ENCODE results near the gene GATA1.

Gene GATA1

GRCh38 chrX:48824066-48824465 lies 37.7 kb downstream of the GATA1 start:
- TF ChIP-seq CTCF (IDR thresholded peaks at IDR 0.05; ENCODE audit: insufficient read depth, missing control alignments), result no peak
- no peak for FAIRE-seq

GRCh38 chrX:48826135-48826875 lies 39.9 kb downstream of the GATA1 start, which contains the start of gene ERAS:
ERAS (plus strand) TSS chrX:48826513; CDS start chrX:48829124, 2,611 bp downstream.
- FAIRE-seq (no peak), DNase-seq (ENCODE audit: insufficient read length, low spot score) (no peak)
- no peak for TF ChIP-seq CTCF (IDR thresholded peaks at IDR 0.05; ENCODE audit: insufficient read depth, missing control alignments)

More at GRCh38 chrX:48824066-48824465, 37.7 kb downstream of the GATA1 start:
- no peak for DNase-seq (ENCODE audit: insufficient read length, low spot score)

- FAIRE-seq, result no peak
- DNase-seq (ENCODE audit: insufficient read length, low spot score), result no peak
- no peak for TF ChIP-seq CTCF (IDR thresholded peaks at IDR 0.05; ENCODE audit: insufficient read depth, missing control alignments)
These were observed 40.7 kb downstream of the GATA1 start for GRCh38 chrX:48826876-48827653.

DNA sequence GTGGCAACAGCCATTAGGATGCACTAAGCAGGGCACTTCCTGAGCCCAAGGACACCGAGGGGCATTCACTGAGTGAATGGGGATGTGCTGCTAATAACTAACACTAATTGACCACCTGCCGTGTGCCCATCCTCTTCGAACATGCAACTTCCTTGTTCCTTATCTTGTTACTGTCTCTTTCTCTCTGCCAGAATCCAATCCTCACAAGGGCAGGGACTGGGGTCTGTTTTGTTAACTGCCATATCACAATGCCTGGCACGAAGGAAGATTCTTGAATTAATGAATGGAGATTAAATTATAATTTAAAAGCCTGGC lies 41.2 kb downstream of the GATA1 start:
- no peak for FAIRE-seq
- no peak for TF ChIP-seq CTCF (IDR thresholded peaks at IDR 0.05; ENCODE audit: insufficient read depth, missing control alignments)

GRCh38 chrX:48829016-48829735 lies 42.8 kb downstream of the GATA1 start:
- DNase-seq (ENCODE audit: insufficient read length, low spot score) (no peak), FAIRE-seq (no peak)
- no peak for TF ChIP-seq CTCF (IDR thresholded peaks at IDR 0.05; ENCODE audit: insufficient read depth, missing control alignments)

More for the DNA sequence above, 41.2 kb downstream of the GATA1 start:
- DNase-seq (ENCODE audit: insufficient read length, low spot score), result no peak

- no peak for DNase-seq (ENCODE audit: insufficient read length, low spot score)
- TF ChIP-seq CTCF (IDR thresholded peaks at IDR 0.05; ENCODE audit: insufficient read depth, missing control alignments), result no peak
- no peak for FAIRE-seq
These were observed 44.9 kb downstream of the GATA1 start for GRCh38 chrX:48831136-48831908.

Data from D721Med (cell line).